SJCRH30 (cell line): ENCODE measurements around the gene MAML2. TPM values are rescaled to one million over a fixed set of nuclear protein-coding genes. Genes with fewer than 3 reads are reported as not detected.
A peak's percentile ranks its signal among the peaks of the same experiment; 100 is the strongest.

Source experiments
- DNase-seq, 2 experiments: peaks; one replicate each; pipeline ENCODE4 v3.0.0-alpha.2; 2015 to 2020
- H3K27ac ChIP-seq: fragments of 250-450 bp; sonication (Bioruptor Pico); 2 replicates; pipeline ENCODE4 v1.5.1; 2020; ENCODE audit warnings: mild to moderate bottlenecking, moderate library complexity
- H3K27me3 ChIP-seq: fragments of 250-450 bp; sonication (Bioruptor Pico); 2 replicates; pipeline ENCODE4 v1.5.1; 2020; ENCODE audit warnings: mild to moderate bottlenecking, moderate library complexity
- H3K36me3 ChIP-seq: fragments of 250-450 bp; sonication (Bioruptor Pico); 2 replicates; pipeline ENCODE4 v1.5.1; 2020; ENCODE audit warnings: mild to moderate bottlenecking, moderate library complexity
- H3K4me1 ChIP-seq: fragments of 250-450 bp; sonication (Bioruptor Pico); 2 replicates; pipeline ENCODE4 v1.5.1; 2020; ENCODE audit warnings: mild to moderate bottlenecking, moderate library complexity
- H3K4me3 ChIP-seq: fragments of 250-450 bp; sonication (Bioruptor Pico); 2 replicates; pipeline ENCODE4 v1.5.1; 2020; ENCODE audit warnings: mild to moderate bottlenecking, moderate library complexity
- H3K9me3 ChIP-seq: fragments of 250-450 bp; sonication (Bioruptor Pico); replicated peaks from 2 replicates; pipeline ENCODE4 v1.5.1; 2020; ENCODE audit warnings: mild to moderate bottlenecking, moderate library complexity
- total RNA-seq: library from RNA; depleted of rRNA; stranded (reverse); fragments of >200 nt; shearing (Covaris generic); gene quantifications from 2 replicates; pipeline ENCODE4 v1.2.3, GENCODE V29; 2014

Gene MAML2
- total RNA-seq, 1 experiment from 2014 or later: 2.1 TPM

DNA sequence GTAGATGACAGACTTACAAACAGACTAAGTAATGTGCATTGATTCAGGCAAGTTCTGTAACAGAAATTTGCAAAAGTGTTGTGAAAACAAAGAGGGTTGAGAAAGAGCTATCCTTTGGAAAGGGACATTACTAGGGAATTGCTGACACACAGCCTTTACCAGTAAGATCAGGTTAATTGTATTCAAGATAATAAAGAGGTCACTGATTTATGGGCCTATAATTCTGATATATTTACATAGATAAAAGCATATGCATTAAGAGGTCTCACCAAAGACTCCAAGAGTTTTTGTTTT, 138.7 kb downstream of the MAML2 start:
- no peaks in the 10 kb centered on the region for H3K36me3 ChIP-seq
- no peak for DNase-seq
- H3K27ac ChIP-seq: no peak overlapping the region
- H3K4me3 ChIP-seq: no peak overlapping the region
- H3K27me3 ChIP-seq: no peaks in the 10 kb centered on the region
- H3K4me1 ChIP-seq: peaks cover 11% of the 10 kb centered on the region
- H3K9me3 ChIP-seq: no peaks in the 10 kb centered on the region

DNA sequence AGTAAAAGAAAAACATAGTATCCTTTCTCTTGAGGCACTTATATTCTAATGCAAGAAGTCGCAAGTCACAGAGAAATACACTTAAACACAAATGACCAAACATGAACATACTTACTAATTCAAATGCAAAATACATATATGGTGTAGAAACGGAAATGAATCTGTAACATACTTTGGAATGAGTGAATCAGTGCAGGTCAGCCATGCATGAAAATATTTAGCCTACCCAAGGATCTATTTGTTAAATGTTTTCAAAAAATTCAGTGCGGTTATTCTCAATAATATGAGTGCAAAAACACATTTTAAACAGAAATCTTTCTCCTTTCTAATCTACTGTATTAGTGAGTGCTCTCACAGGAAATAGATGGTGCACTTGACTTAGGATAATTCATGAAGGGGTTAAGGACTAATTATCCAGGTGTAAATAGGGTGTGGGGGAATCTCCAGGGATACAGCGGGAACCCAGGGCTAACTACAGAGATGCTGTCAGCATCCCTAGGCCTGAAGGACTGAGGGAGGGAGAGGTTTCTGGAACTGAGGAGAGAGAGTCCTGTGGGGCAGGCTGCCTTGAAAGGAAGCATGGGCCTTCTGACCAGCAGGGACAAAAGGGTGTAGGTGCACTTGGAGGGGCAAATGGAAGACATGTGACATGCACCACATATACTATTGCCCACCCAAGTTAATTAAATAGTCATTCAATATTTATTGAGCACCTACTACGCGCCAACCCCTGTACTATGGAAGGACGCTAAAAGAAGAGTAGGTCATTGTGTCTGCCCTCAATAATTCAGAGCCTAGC, 139.2 kb downstream of the MAML2 start:
- Histone ChIP-seq H3K27me3 (no peaks in the 10 kb centered on the region), H3K27ac (no peak overlapping the region), H3K36me3 (no peaks in the 10 kb centered on the region), H3K9me3 (no peaks in the 10 kb centered on the region), H3K4me3 (no peak overlapping the region), H3K4me1 (peaks cover 11% of the 10 kb centered on the region)
- no peak for DNase-seq

- no peaks in the 10 kb centered on the region for H3K9me3 ChIP-seq
- DNase-seq: no peak
Measured at GRCh38 chr11:96200243-96200642, 142.8 kb downstream of the MAML2 start.

DNA sequence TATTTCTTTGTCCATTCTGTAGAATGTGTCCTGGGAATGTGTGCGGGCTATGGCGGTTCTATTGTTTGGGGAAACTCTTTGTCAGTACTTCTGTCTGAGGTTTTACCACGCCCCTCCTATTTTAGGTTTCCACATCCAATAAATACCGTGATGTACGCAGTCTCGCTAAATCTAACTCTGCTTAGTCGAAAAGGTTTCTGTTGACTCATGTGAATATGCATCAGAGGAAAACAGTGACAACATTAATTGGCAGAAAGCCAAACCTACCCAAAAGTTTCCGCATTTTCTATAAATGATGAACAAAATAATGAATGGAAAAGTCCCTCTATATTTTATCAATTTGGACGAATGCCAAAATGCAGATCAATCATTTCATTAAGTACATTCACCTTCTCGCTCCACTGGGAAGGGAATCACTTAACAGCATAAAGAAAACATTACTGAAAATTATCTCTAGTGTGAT, 143.4 kb downstream of the MAML2 start:
- H3K36me3 ChIP-seq: no peaks in the 10 kb centered on the region
- no peak overlapping the region for H3K27ac ChIP-seq
- no peak for DNase-seq
- H3K4me3 ChIP-seq: no peak overlapping the region
- H3K4me1 ChIP-seq: peaks cover 20% of the 10 kb centered on the region
- no peaks in the 10 kb centered on the region for H3K9me3 ChIP-seq
- H3K27me3 ChIP-seq: no peaks in the 10 kb centered on the region

More at GRCh38 chr11:96200243-96200642, 142.8 kb downstream of the MAML2 start:
- Histone ChIP-seq H3K27ac (no peak overlapping the region), H3K27me3 (no peaks in the 10 kb centered on the region), H3K4me3 (no peak overlapping the region), H3K36me3 (no peaks in the 10 kb centered on the region), H3K4me1 (peaks cover 20% of the 10 kb centered on the region)

DNA sequence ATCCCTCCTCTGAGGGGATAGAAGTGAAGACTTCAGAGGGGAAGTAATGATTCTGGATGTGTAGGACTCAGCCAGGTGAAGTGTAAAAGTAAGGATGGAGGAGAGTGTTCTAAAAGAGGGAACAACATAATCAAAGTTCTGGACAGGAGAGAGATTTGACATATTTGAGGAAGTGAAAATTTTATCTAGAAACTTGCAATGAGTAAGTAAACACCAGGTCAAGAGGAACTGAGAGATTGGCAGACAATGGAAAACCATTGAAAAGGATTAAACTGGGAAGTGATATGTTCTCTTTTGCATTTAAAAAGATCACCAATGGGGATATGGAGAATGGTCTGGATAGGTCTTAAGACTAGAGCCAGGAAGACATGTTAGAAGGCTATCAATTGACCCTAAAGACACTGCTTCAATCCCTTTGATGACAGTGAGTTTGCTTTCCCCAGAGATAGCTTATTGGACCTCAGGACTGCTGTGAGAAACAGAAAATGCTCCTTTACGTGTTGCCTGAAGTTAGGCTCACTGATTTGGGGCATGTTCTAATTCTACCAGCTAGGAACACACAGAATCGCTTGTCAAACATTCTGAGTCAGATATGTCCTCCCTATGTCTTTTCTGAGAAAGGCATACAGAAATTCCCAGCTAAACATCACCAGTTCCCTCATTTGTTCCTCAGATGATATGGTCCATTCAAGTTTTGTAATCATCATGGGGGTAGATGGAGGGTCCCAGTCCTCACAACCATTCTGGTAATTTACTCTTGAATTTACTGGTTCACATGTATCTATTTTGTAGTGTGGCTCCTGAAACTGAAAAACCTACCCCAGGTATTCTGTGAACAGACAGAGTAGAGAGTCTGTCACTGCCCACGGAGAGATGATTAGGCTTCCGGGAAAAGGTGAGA, 144.9 kb downstream of the MAML2 start:
- DNase-seq: no peak
- Histone ChIP-seq H3K27me3 (no peaks in the 10 kb centered on the region), H3K9me3 (no peaks in the 10 kb centered on the region), H3K36me3 (no peaks in the 10 kb centered on the region), H3K4me3 (no peak overlapping the region), H3K4me1 (peaks cover 20% of the 10 kb centered on the region), H3K27ac (no peak overlapping the region)

DNA sequence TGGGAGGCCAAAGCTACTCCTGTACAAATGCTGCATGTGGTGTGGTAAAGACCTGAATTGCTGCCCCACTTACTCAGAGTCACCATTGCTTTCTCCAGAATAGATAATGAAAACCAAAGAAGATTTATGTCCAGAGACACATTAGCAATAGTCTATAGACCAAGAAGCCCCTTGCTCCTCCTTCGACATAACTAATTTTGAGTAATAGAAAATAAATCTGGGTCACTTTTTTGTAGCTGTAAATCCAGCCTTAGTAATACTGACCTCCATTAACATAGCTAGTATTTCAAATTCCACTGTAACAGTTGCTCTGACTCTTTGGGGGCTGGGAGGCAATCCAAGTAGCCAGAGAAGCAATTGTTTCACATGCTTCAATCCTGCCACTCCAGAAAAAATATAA, 145.9 kb downstream of the MAML2 start:
- Histone ChIP-seq H3K27ac (no peak overlapping the region; the same call in 1 of the 2 replicates), H3K36me3 (no peaks in the 10 kb centered on the region), H3K4me1 (peaks cover 20% of the 10 kb centered on the region), H3K4me3 (no peak overlapping the region), H3K27me3 (no peaks in the 10 kb centered on the region), H3K9me3 (no peaks in the 10 kb centered on the region)
- DNase-seq: peak in 1 of 2 experiments; percentile 38

DNA sequence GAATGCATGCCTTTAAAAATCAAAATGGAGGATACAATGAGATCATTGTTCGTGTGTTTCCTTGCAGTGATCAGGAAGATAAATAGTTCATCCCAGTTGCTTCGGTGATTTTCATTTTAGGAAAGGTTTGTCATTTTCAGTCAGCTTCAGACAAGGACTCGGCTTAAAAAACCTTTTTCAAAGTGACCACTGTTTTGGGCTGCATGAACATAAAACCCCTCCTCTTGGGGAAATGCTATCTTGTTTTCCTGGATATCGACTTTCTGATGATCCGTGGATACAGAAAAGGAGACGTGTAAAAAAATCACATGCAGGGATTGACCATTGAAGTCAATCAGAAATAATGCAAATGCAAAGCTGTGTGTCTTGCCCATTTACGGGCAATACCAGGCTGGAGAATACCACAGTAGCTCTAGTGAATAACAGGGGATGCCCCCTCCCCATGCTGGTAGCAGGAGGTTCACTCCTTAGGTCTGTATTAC, 146.8 kb downstream of the MAML2 start:
- Histone ChIP-seq H3K27me3 (no peaks in the 10 kb centered on the region), H3K27ac (peak overlapping the region; percentile 64), H3K4me1 (peaks cover 20% of the 10 kb centered on the region), H3K36me3 (no peaks in the 10 kb centered on the region), H3K4me3 (peak overlapping the region; percentile 41), H3K9me3 (no peaks in the 10 kb centered on the region)
- peak in 1 of 2 experiments; percentile 41 for DNase-seq

- Histone ChIP-seq H3K27ac (peak overlapping the region; percentile 64), H3K36me3 (no peaks in the 10 kb centered on the region), H3K4me1 (peaks cover 20% of the 10 kb centered on the region), H3K9me3 (no peaks in the 10 kb centered on the region), H3K27me3 (no peaks in the 10 kb centered on the region), H3K4me3 (peak overlapping the region; percentile 41)
- peak in 1 of 2 experiments; percentile 6 for DNase-seq
Measured at GRCh38 chr11:96195671-96196070, 147.3 kb downstream of the MAML2 start.

DNA sequence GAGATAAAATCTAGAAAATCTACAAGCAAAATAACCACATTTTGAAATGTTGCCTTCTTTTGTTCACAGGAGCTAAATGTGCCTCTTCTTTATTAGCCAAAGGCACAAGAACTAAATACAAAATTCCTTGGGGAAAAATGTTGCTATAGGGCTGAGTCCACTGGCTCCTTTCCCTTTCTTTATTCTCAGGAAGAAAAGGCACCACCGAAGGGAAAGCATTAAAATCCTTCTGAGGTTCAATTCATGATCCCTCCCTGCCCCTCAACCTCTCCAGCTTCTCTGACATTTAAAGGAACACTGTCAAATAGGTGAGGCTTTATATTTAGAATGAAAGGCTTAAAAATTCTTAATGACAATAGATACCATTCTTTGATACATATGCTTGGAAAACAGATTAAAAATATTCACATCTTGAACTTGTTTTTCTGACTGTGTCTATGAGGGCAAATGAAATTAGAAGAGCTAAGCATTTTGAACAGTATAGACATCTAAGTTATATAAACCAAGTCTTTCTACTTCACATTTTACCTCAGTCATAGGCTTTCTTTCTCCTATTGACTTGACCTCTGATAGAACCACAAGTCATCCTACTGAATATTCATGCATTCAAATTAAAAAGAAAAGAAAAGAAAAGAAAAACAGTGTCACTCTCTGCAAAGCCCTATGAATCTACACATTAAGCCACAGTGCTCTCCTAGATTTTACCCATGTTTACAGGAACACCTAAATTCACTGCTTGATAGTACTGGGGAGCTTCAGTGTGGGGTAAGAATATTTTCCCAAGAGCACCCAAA, 148.2 kb downstream of the MAML2 start:
- no peak for DNase-seq
- no peaks in the 10 kb centered on the region for H3K9me3 ChIP-seq
- H3K4me1 ChIP-seq: peaks cover 20% of the 10 kb centered on the region
- no peak overlapping the region for H3K27ac ChIP-seq
- H3K36me3 ChIP-seq: no peaks in the 10 kb centered on the region
- no peaks in the 10 kb centered on the region for H3K27me3 ChIP-seq
- H3K4me3 ChIP-seq: no peak overlapping the region

DNA sequence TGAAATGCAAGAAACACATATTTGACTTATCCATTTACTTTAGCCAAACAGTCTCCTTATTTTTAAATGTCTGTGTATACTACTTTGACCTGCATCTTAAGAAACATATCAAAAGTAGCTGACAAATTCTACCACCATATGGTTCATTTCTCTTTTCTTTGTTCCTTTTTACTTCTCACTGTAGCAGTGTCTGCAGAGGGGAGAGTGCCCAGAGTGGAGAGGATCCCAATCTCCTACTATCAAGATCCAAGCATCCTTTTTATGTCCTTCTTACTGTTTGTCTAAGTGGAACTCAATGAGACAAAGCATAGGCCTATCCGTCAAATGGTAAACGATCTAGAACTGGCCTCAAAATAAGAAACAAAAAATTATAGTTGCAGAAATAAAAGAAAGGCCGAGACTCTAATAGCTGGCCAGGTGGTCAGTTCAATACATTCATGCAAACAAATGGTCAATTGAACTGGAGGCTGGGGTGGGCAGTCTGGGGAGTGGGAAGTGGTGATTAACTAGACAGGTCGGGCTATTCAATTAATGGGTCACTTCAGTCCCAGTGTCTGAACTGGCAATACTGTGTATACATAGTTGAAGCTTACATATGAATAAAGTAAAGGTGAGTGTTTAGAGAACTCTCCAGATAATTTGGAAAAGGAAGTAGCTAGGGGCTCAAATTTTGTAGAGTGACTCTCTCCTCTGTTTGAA, 149.1 kb downstream of the MAML2 start:
- no peak overlapping the region for H3K27ac ChIP-seq
- no peaks in the 10 kb centered on the region for H3K36me3 ChIP-seq
- H3K9me3 ChIP-seq: no peaks in the 10 kb centered on the region
- no peak for DNase-seq
- H3K4me3 ChIP-seq: no peak overlapping the region
- H3K27me3 ChIP-seq: no peaks in the 10 kb centered on the region
- H3K4me1 ChIP-seq: peaks cover 20% of the 10 kb centered on the region

DNA sequence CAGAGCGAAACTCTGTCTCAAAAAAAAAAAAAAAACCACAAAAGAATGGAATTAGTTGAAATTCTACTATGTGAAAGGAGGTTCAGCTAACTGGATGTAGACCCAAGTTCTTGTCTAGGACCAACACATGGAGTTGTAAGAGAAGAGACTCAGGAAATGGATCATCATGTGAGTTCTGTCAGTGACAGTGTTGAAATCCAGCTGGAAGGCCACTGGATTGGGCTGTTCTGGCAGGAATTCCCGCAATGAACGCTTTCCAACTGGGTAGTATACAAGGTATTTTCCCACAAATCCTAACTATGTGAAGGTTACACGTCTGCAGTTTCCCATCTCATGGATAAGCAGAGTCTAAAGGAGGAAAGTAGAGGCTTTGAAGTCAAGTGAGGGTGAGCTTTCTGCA, 151.2 kb downstream of the MAML2 start:
- Histone ChIP-seq H3K27me3 (no peaks in the 10 kb centered on the region), H3K27ac (no peak overlapping the region), H3K36me3 (no peaks in the 10 kb centered on the region), H3K4me3 (no peak overlapping the region), H3K4me1 (peaks cover 12% of the 10 kb centered on the region; the same call in 1 of the 2 replicates), H3K9me3 (no peaks in the 10 kb centered on the region)
- DNase-seq: no peak

- H3K36me3 ChIP-seq: no peaks in the 10 kb centered on the region
- no peaks in the 10 kb centered on the region for H3K4me1 ChIP-seq
- H3K9me3 ChIP-seq: no peaks in the 10 kb centered on the region
- H3K27me3 ChIP-seq: no peaks in the 10 kb centered on the region
- no peak overlapping the region for H3K4me3 ChIP-seq
- H3K27ac ChIP-seq: no peak overlapping the region
- no peak for DNase-seq
Measured at GRCh38 chr11:96189351-96189750, 153.6 kb downstream of the MAML2 start.

- H3K4me3 ChIP-seq: no peak overlapping the region
- H3K27me3 ChIP-seq: no peaks in the 10 kb centered on the region
- H3K4me1 ChIP-seq: no peaks in the 10 kb centered on the region
- H3K9me3 ChIP-seq: no peaks in the 10 kb centered on the region
- no peak for DNase-seq
- no peaks in the 10 kb centered on the region for H3K36me3 ChIP-seq
- no peak overlapping the region for H3K27ac ChIP-seq
Measured at GRCh38 chr11:96188243-96189006, 154.6 kb downstream of the MAML2 start.
